Endothelial cell of umbilical vein (primary cell): ENCODE results near the gene FAM120A. TPM values are rescaled to one million over a fixed set of nuclear protein-coding genes. Genes with fewer than 3 reads are reported as not detected.

Experiments
- BruUV-seq: library from RNA; stranded (reverse); fragments of 400-500 nt; replicated peaks from 2 replicates; lab custom pipeline; 2021; lab: Mats Ljungman, UMichigan
- CTCF ChIA-PET: fragments of 300-600, 350-600 bp; sonication (Branson Sonifier 250); formaldehyde crosslinking; loops from one replicate; lab custom pipeline; 2021; ENCODE audit warnings: antibody characterized with exemption, inconsistent platforms; lab: Charles Lee
- POLR2A ChIA-PET: fragments of 300-600, 350-600 bp; sonication (Branson Sonifier 250); formaldehyde crosslinking; loops from one replicate; lab custom pipeline; 2021; ENCODE audit warnings: antibody characterized with exemption, inconsistent platforms; lab: Charles Lee
- DNase-seq: peaks from one replicate; pipeline ENCODE4 v3.0.0-alpha.2; 2011; ENCODE audit warnings: low read depth, low spot score
- FAIRE-seq: peaks from 2 replicates; lab custom pipeline; 2011; peaks lifted over from hg19 to GRCh38; lab: Jason Lieb, UNC
- H2AFZ ChIP-seq: 2 replicates; pipeline ENCODE4 v1.6.0; 2012; ENCODE audit warnings: low read depth, low read length, control low read depth, inconsistent platforms
- H3K27ac ChIP-seq: 2 replicates; pipeline ENCODE4 v1.5.1; 2011; ENCODE audit warnings: low read depth, mild to moderate bottlenecking, control low read depth, low read length, moderate library complexity; ENCODE audit not compliant: insufficient read depth
- H3K27me3 ChIP-seq, 2 experiments: 2 replicates each; pipeline versions ENCODE4 v1.6.0 to v1.6.1; 2011; ENCODE audit warnings: low read length in 2 of 2, mixed read lengths in 1 of 2; ENCODE audit not compliant: control insufficient read depth in 2 of 2, insufficient read depth in 2 of 2
- H3K36me3 ChIP-seq, 2 experiments: 2 replicates in 1 of 2; 3 replicates in 1 of 2; pipeline ENCODE4 v1.5.1; 2011; ENCODE audit warnings: low read length in 2 of 2, mild to moderate bottlenecking in 1 of 2, moderate library complexity in 1 of 2; ENCODE audit not compliant: control insufficient read depth in 2 of 2, insufficient read depth in 2 of 2; ENCODE audit errors: extremely low read depth in 1 of 2
- H3K4me1 ChIP-seq: 3 replicates; pipeline ENCODE4 v1.5.1; 2011; ENCODE audit warnings: mild to moderate bottlenecking, low read length; ENCODE audit not compliant: control insufficient read depth, insufficient read depth; ENCODE audit errors: extremely low read depth
- H3K4me2 ChIP-seq: 2 replicates; pipeline ENCODE4 v1.6.1; 2011; ENCODE audit warnings: low read length, control low read depth, mixed read lengths; ENCODE audit not compliant: insufficient read depth
- H3K4me3 ChIP-seq, 3 experiments: fragments of 200-600 bp in 1 of 3; sonication (generic), shearing (Covaris generic) in 1 of 3; replicated peaks in 1 of 3; 2 replicates each; pipeline ENCODE4 v1.5.1; 2011 to 2016; ENCODE audit warnings: control low read depth in 3 of 3, low read length in 3 of 3, mild to moderate bottlenecking in 2 of 3, inconsistent platforms in 1 of 3, low read depth in 1 of 3, moderate library complexity in 1 of 3; ENCODE audit not compliant: insufficient read depth in 1 of 3
- H3K79me2 ChIP-seq: 2 replicates; pipeline ENCODE4 v1.6.0; 2012; ENCODE audit warnings: low read length, inconsistent platforms; ENCODE audit not compliant: control insufficient read depth, insufficient read depth
- H3K9ac ChIP-seq: replicated peaks from 2 replicates; pipeline ENCODE3; 2011; ENCODE audit warnings: low read length, control low read depth; ENCODE audit not compliant: insufficient read depth; ENCODE audit errors: extremely low read depth
- H3K9me1 ChIP-seq: replicated peaks from 3 replicates; pipeline ENCODE4 v1.6.0; 2011; ENCODE audit warnings: mild to moderate bottlenecking, low read length; ENCODE audit not compliant: control insufficient read depth, insufficient read depth; ENCODE audit errors: extremely low read depth
- H3K9me3 ChIP-seq: replicated peaks from 2 replicates; pipeline ENCODE4 v1.5.1; 2012; ENCODE audit warnings: low read length, inconsistent platforms; ENCODE audit not compliant: control insufficient read depth, insufficient read depth
- H4K20me1 ChIP-seq: replicated peaks from 2 replicates; pipeline ENCODE3; 2011; ENCODE audit warnings: mild to moderate bottlenecking, low read length; ENCODE audit not compliant: control insufficient read depth, insufficient read depth; ENCODE audit errors: extremely low read depth
- EZH2 ChIP-seq: IDR thresholded peaks from 2 replicates; pipeline ENCODE4 v1.6.1; 2012; ENCODE audit warnings: borderline replicate concordance, low read depth, mild to moderate bottlenecking, moderate library complexity, low read length, inconsistent platforms; ENCODE audit not compliant: severe bottlenecking
- FOS ChIP-seq: IDR thresholded peaks from 2 replicates; pipeline ENCODE4 v1.6.1; 2011; ENCODE audit warnings: mild to moderate bottlenecking, low read length, moderate library complexity, borderline replicate concordance; ENCODE audit not compliant: insufficient read depth
- GATA2 ChIP-seq: IDR thresholded peaks from 2 replicates; pipeline ENCODE4 v1.7.0; 2011; ENCODE audit warnings: low read depth, mild to moderate bottlenecking, moderate library complexity, mixed read lengths, low read length; ENCODE audit not compliant: insufficient read length, insufficient read depth
- JUN ChIP-seq: IDR thresholded peaks from 2 replicates; pipeline ENCODE4 v1.6.1; 2011; ENCODE audit warnings: borderline replicate concordance, low read depth; ENCODE audit not compliant: insufficient read length, insufficient read depth
- MYC ChIP-seq: IDR thresholded peaks from one replicate; pipeline ENCODE4 v1.6.1; 2011; ENCODE audit warnings: mild to moderate bottlenecking, low read depth, low read length
- POLR2A ChIP-seq: IDR thresholded peaks from 2 replicates; pipeline ENCODE4 v1.6.1; 2012; ENCODE audit warnings: low read depth, mild to moderate bottlenecking, control low read depth, low read length
- POLR2AphosphoS5 ChIP-seq: IDR thresholded peaks from 2 replicates; pipeline ENCODE4 v1.6.1; 2012; ENCODE audit warnings: low read depth, mild to moderate bottlenecking, control low read depth, low read length, moderate library complexity; ENCODE audit not compliant: insufficient read depth
- dilution Hi-C: fragments of 300-500 bp; cut with MboI; formaldehyde crosslinking; loops from one replicate; pipeline ENCODE4 v1.15.0; 2019; ENCODE audit warnings: low sequenced_read_pairs; ENCODE audit not compliant: extremely low pct_ligation_motif_present
- intact Hi-C: fragments of 100-400 bp; cut with micrococcal nuclease; formaldehyde crosslinking; loops from one replicate; pipeline ENCODE4 v1.10.0; 2022
- polyA plus RNA-seq, 4 experiments: library from polyadenylated mRNA; depleted of rRNA in 3 of 4; stranded (reverse) in 3 of 4; unstranded in 1 of 4; fragments of >200 nt; gene quantifications; 2 replicates each; pipeline versions ENCODE4 v1.2.1 to v1.2.3, GENCODE V29; 2011 to 2012; ENCODE audit warnings: missing spikeins in 1 of 4
- total RNA-seq: library from RNA; stranded (reverse); gene quantifications from 2 replicates; pipeline ENCODE4 v1.2.3, GENCODE V29; 2021
- TF ChIP-seq, protein P1 (sequence below), 2 donors: IDR thresholded peaks; 1 replicate in 1 of 2; 2 replicates in 1 of 2; pipeline ENCODE4 v1.5.1; 2011; ENCODE audit warnings: low read length in 2 of 2, mild to moderate bottlenecking in 2 of 2, moderate library complexity in 2 of 2, control low read depth in 1 of 2, inconsistent platforms in 1 of 2, low read depth in 1 of 2; ENCODE audit not compliant: insufficient read depth in 1 of 2; ENCODE audit errors: extremely low read depth in 1 of 2
- TF ChIP-seq, protein P2 (sequence below): IDR thresholded peaks from 2 replicates; pipeline ENCODE4 v1.6.1; 2011; ENCODE audit not compliant: insufficient read depth, insufficient read length

The FAM120A gene
- total and polyA plus RNA-seq, 2 donors (not counting 3 experiments of a cell fraction or from before 2014, with no cell fraction given) = 66.8 to 126 TPM

DNA sequence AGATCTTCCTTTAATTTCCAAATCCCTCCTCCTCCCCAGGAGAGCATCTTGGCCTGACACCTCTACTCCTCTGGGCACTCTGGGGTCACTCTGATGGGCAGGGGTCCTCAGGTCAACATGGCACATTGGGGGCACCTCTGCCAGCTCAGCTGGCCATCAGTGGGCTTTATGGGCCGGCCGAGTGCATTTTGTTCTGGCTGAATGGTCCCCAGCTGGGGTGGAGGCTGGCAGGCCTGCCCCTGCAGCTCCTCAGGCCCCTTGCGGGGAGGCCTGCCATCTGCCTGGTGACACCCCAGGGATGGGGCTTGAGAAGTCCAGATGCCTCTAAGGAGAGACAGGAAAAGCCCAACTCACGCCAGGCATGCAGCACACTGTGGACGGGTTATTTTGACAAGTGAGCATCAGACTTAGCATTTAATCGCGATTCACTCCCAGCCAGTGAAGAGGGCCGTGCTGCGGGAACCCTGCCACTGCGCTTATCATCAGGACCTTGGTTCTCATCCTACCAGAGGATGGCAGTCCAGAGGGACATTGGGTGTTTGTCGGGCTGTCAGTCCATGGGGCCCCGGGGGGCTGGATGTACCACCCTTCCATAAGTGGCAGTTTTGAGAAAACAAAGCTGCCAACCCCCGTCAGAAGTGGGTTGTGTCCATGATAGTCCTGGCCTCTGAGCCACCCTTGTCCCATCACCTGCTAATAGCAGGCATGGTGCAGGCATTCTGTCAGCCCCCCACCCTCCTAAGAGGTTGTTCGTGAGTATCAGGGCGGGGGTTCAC lies 146.6 kb downstream of the FAM120A start:
- Histone ChIP-seq H3K4me3 (no peak overlapping the region), H3K4me2 (no peak overlapping the region), H3K27ac (no peak overlapping the region), H2AFZ (no peak overlapping the region), H3K27me3 (no peaks in the 10 kb centered on the region), H3K9me3 (no peaks in the 10 kb centered on the region), H3K4me1 (no peaks in the 10 kb centered on the region), H3K9me1 (no peaks in the 10 kb centered on the region), H3K9ac (no peak overlapping the region), H4K20me1 (no peaks in the 10 kb centered on the region), H3K36me3 (no peaks in the 10 kb centered on the region), H3K79me2 (peaks cover 8% of the 10 kb centered on the region)
- CTCF ChIA-PET = no interaction called here
- TF ChIP-seq POLR2A (no peak), MYC (no peak), GATA2 (no peak), JUN (no peak), FOS (no peak), EZH2 (no peak), POLR2AphosphoS5 (no peak)
- TF ChIP-seq, protein P1, sequence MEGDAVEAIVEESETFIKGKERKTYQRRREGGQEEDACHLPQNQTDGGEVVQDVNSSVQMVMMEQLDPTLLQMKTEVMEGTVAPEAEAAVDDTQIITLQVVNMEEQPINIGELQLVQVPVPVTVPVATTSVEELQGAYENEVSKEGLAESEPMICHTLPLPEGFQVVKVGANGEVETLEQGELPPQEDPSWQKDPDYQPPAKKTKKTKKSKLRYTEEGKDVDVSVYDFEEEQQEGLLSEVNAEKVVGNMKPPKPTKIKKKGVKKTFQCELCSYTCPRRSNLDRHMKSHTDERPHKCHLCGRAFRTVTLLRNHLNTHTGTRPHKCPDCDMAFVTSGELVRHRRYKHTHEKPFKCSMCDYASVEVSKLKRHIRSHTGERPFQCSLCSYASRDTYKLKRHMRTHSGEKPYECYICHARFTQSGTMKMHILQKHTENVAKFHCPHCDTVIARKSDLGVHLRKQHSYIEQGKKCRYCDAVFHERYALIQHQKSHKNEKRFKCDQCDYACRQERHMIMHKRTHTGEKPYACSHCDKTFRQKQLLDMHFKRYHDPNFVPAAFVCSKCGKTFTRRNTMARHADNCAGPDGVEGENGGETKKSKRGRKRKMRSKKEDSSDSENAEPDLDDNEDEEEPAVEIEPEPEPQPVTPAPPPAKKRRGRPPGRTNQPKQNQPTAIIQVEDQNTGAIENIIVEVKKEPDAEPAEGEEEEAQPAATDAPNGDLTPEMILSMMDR (IDR thresholded peaks at IDR 0.05; ENCODE audit: extremely low read depth in 1 of 2, insufficient read depth in 1 of 2, low read depth in 1 of 2, low read length in 2 of 2) = no peak
- TF ChIP-seq, protein P2, sequence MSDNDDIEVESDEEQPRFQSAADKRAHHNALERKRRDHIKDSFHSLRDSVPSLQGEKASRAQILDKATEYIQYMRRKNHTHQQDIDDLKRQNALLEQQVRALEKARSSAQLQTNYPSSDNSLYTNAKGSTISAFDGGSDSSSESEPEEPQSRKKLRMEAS = no peak
- no peak for DNase-seq
- POLR2A ChIA-PET = interaction anchor here (0.5 kb wide), 1 partner anchor 111 kb away, joined by 7 read pairs; no protein-coding TSS in a partner anchor
- dilution Hi-C loops (no loop called here), intact Hi-C loops (no loop called here)
- BruUV-seq = no TSS peak
- FAIRE-seq = no peak
